GM12864 (cell line): ENCODE results near the gene NLGN4Y.

ENCODE experiments used
- DNase-seq: peaks from one replicate; pipeline ENCODE4 v3.0.0-alpha.2; 2011; ENCODE audit warnings: low read depth
- H3K4me3 ChIP-seq: 2 replicates; pipeline ENCODE4 v1.5.1; 2011; ENCODE audit warnings: mild to moderate bottlenecking, low read depth, low read length, control low read depth
- CTCF ChIP-seq: IDR thresholded peaks from 2 replicates; pipeline ENCODE4 v1.5.1; 2011; ENCODE audit warnings: low read depth, mild to moderate bottlenecking, moderate library complexity, low read length, control low read depth, inconsistent platforms; ENCODE audit errors: missing control alignments

Gene NLGN4Y

DNA sequence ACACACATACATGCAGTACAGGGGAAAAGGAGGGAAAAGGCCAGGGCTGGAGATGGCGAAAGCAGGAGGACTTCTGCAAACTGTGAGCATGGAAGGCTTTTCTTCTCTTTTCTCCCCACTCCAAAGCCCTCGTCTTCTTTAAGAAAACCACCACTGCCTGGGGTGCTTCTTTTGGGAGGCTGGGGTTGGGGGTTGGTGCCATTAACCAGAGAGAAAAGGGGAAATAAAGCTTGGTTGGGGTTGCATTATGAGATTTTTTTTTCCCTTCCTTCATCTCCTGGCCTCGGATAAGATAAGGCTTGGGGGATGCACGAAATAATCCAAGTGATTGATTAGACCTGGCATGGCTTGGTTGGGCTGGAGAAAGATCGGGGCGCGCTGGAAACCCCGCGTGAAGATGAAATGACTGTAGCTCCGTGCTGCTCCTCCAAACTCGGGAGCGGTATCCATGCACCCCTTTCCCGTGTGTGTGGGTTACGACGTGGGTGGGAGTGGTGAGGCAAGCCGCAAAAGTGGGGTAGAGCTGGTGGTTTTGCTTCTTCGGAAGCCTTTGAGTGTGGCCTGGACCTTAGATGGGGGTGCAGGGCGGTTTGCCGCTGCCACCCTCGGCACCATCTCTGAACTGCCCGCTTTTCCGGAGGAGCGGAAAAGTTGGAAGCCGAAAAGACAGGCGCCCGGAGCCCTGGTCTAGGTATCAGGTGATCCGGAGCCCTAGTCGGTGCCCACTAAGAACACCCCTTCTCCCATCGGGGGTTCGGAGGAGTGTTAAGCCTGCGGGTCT is 648 bp upstream of the NLGN4Y start:
- DNase-seq, result no peak
- no peak for TF ChIP-seq CTCF
- H3K4me3 ChIP-seq, result peak overlapping the region; percentile 85

DNA sequence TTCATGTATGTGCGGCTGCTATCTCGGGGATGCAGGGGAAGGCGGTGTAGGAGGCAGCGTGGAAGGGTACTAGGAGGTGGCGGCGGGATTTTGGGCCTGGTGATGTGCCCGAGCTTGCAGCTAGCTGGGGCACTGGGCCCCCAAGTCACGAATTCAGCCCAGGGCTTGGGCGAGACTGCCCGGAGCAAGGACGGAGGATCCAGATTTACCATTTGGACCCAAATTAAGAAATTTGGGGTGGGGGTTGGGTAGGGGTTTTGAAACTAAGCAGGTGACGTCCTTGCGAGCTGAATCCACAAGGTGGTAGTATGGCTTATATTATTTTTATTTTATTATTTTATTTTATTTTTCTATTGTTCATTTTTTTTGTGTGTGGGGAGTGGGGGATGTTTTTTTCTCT is 986 bp downstream of the NLGN4Y start:
- DNase-seq, result no peak
- no peak for TF ChIP-seq CTCF
- peak overlapping the region; percentile 85 for H3K4me3 ChIP-seq

GRCh38 chrY:14528361-14528760 is 4.0 kb downstream of the NLGN4Y start:
- DNase-seq, result no peak
- TF ChIP-seq CTCF, result no peak
- no peak overlapping the region for H3K4me3 ChIP-seq

GRCh38 chrY:14536703-14537102 is 12.4 kb downstream of the NLGN4Y start:
- DNase-seq, result no peak
- H3K4me3 ChIP-seq, result no peak overlapping the region
- TF ChIP-seq CTCF, result no peak

GRCh38 chrY:14543506-14543905 is 19.2 kb downstream of the NLGN4Y start:
- no peak overlapping the region for H3K4me3 ChIP-seq
- no peak for TF ChIP-seq CTCF
- DNase-seq, result no peak

DNA sequence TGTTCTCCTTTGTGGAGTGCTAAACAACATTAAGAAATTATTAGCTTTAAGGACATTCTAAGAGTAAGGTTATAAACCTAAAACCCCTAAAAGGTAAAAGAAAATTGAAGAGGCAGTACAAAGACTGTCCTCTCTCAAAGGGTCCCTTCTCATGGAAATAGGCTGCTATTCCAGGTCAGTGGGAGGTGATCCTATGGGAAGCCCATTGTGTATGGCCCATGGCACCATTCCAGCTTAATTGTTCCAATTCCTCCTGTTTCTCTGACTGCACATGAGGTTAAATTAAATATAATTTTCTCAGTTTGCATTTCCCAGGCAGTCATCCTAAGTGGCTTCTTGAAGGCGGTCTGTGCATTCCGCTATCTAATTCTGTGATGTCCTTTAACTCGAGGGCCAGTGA is 57.0 kb downstream of the NLGN4Y start:
- no peak for DNase-seq
- H3K4me3 ChIP-seq, result no peak overlapping the region
- TF ChIP-seq CTCF, result no peak

GRCh38 chrY:14586725-14587124 is 62.4 kb downstream of the NLGN4Y start:
- H3K4me3 ChIP-seq, result no peak overlapping the region
- DNase-seq, result no peak
- TF ChIP-seq CTCF, result no peak
